ENCODE measurements around the gene OR2T8. TPM values are rescaled to one million over a fixed set of nuclear protein-coding genes. Genes with fewer than 3 reads are reported as not detected.
"Not testable (repeated sequence)": the region's sequence is repeated elsewhere in the genome, so short reads cannot be mapped to it uniquely, and the experiment has no call there.

Gene OR2T8
- total and polyA plus RNA-seq, 2 donors (not counting 1 experiment from before 2014, with no cell fraction given) = 0.09 TPM; not detected in 1

GRCh38 chr1:247935781-247936180 lies 15.7 kb downstream of the OR2T8 start:
- no peak overlapping the region for H3K4me3 ChIP-seq (replicated peaks in 1 of 4; ENCODE audit: control extremely low read depth in 1 of 4, insufficient read depth in 1 of 4, low read depth in 3 of 4, low read length in 4 of 4)
- DNase-seq (ENCODE audit: low read depth in 2 of 2) = no peak
- no peaks in the 10 kb centered on the region for H3K79me2 ChIP-seq (ENCODE audit: control insufficient read depth, insufficient read depth, low read length)
- no peaks in the 10 kb centered on the region for H3K36me3 ChIP-seq (ENCODE audit: control insufficient read depth, insufficient read depth, low read length)
- H3K9ac ChIP-seq (ENCODE audit: insufficient read depth, low read length) = no peak overlapping the region
- no peaks in the 10 kb centered on the region for H4K20me1 ChIP-seq (ENCODE audit: control insufficient read depth, extremely low read depth, insufficient read depth, low read length)
- H3K4me1 ChIP-seq (ENCODE audit: control insufficient read depth, extremely low read depth, insufficient read depth, low read length) = no peaks in the 10 kb centered on the region
- H3K4me2 ChIP-seq (ENCODE audit: extremely low read depth, insufficient read depth, low read length) = no peak overlapping the region
- TF ChIP-seq EZH2 (IDR thresholded peaks at IDR 0.05; ENCODE audit: low read length, missing control alignments) (no peak), CTCF (conservative IDR thresholded peaks at IDR 0.05 in 1 of 2, IDR thresholded peaks at IDR 0.05 in 1 of 2; ENCODE audit: low read depth in 1 of 2, low read length in 2 of 2) (no peak)
- H2AFZ ChIP-seq (ENCODE audit: low read length) = no peak overlapping the region
- H3K9me3 ChIP-seq (ENCODE audit: control insufficient read depth, insufficient read depth, low read depth, low read length) = no peaks in the 10 kb centered on the region
- H3K27ac ChIP-seq (ENCODE audit: insufficient read depth, low read length) = no peak overlapping the region
- no peaks in the 10 kb centered on the region for H3K27me3 ChIP-seq (ENCODE audit: control insufficient read depth, insufficient read depth, low read length)

GRCh38 chr1:247936415-247936814 lies 16.4 kb downstream of the OR2T8 start:
- DNase-seq (ENCODE audit: low read depth in 2 of 2) = no peak
- Histone ChIP-seq H4K20me1 (ENCODE audit: control insufficient read depth, extremely low read depth, insufficient read depth, low read length) (no peaks in the 10 kb centered on the region), H3K36me3 (ENCODE audit: control insufficient read depth, insufficient read depth, low read length) (no peaks in the 10 kb centered on the region), H2AFZ (ENCODE audit: low read length) (no peak overlapping the region), H3K27ac (ENCODE audit: insufficient read depth, low read length) (no peak overlapping the region), H3K4me2 (ENCODE audit: extremely low read depth, insufficient read depth, low read length) (no peak overlapping the region), H3K4me1 (ENCODE audit: control insufficient read depth, extremely low read depth, insufficient read depth, low read length) (no peaks in the 10 kb centered on the region), H3K79me2 (ENCODE audit: control insufficient read depth, insufficient read depth, low read length) (no peaks in the 10 kb centered on the region), H3K9ac (ENCODE audit: insufficient read depth, low read length) (no peak overlapping the region), H3K9me3 (ENCODE audit: control insufficient read depth, insufficient read depth, low read depth, low read length) (no peaks in the 10 kb centered on the region), H3K27me3 (ENCODE audit: control insufficient read depth, insufficient read depth, low read length) (no peaks in the 10 kb centered on the region), H3K4me3 (replicated peaks in 1 of 4; ENCODE audit: control extremely low read depth in 1 of 4, insufficient read depth in 1 of 4, low read depth in 3 of 4, low read length in 4 of 4) (no peak overlapping the region)
- TF ChIP-seq EZH2 (IDR thresholded peaks at IDR 0.05; ENCODE audit: low read length, missing control alignments) (no peak), CTCF (conservative IDR thresholded peaks at IDR 0.05 in 1 of 2, IDR thresholded peaks at IDR 0.05 in 1 of 2; ENCODE audit: low read depth in 1 of 2, low read length in 2 of 2) (no peak)

GRCh38 chr1:247936965-247937734 lies 17.1 kb downstream of the OR2T8 start:
- TF ChIP-seq CTCF (conservative IDR thresholded peaks at IDR 0.05 in 1 of 2, IDR thresholded peaks at IDR 0.05 in 1 of 2; ENCODE audit: low read depth in 1 of 2, low read length in 2 of 2) = peak; percentile 12 to 17
- not testable (repeated sequence) for H3K4me1 ChIP-seq (ENCODE audit: control insufficient read depth, extremely low read depth, insufficient read depth, low read length); H3K9me3 ChIP-seq (ENCODE audit: control insufficient read depth, insufficient read depth, low read depth, low read length); H2AFZ ChIP-seq (ENCODE audit: low read length); H4K20me1 ChIP-seq (ENCODE audit: control insufficient read depth, extremely low read depth, insufficient read depth, low read length); H3K27me3 ChIP-seq (ENCODE audit: control insufficient read depth, insufficient read depth, low read length); H3K79me2 ChIP-seq (ENCODE audit: control insufficient read depth, insufficient read depth, low read length); DNase-seq (ENCODE audit: low read depth in 2 of 2); H3K36me3 ChIP-seq (ENCODE audit: control insufficient read depth, insufficient read depth, low read length); H3K4me2 ChIP-seq (ENCODE audit: extremely low read depth, insufficient read depth, low read length); H3K27ac ChIP-seq (ENCODE audit: insufficient read depth, low read length); H3K9ac ChIP-seq (ENCODE audit: insufficient read depth, low read length)
- peak overlapping the region in 1 of 4 experiments; percentile 35 for H3K4me3 ChIP-seq (replicated peaks in 1 of 4; ENCODE audit: control extremely low read depth in 1 of 4, insufficient read depth in 1 of 4, low read depth in 3 of 4, low read length in 4 of 4)

All from fibroblast of lung (primary cell).